SK-N-SH treated with all-trans-retinoic acid at 6 μM for 48 hours (cell line): ENCODE measurements around the gene ZNF680.
"Not testable (repeated sequence)": the region's sequence is repeated elsewhere in the genome, so short reads cannot be mapped to it uniquely, and the experiment has no call there.

Experiments used
- ATAC-seq: fragments of 200-7000 bp; cut with Tn5 transposase; 3 replicates; pipeline ENCODE4 v1.9.1; 2020; ENCODE audit warnings: mild to moderate bottlenecking, moderate library complexity
- ARNTL ChIP-seq: fragments of 450-650 bp; formaldehyde crosslinking; IDR thresholded peaks from 2 replicates; pipeline ENCODE4 v1.5.0; 2020; ENCODE audit warnings: low read depth, mild to moderate bottlenecking, moderate library complexity, borderline replicate concordance
- BACH2 ChIP-seq: fragments of 250-450 bp; sonication (Bioruptor Pico); IDR thresholded peaks from 2 replicates; pipeline ENCODE4 v1.9.0; 2021; ENCODE audit warnings: mild to moderate bottlenecking, borderline replicate concordance
- CSDC2 ChIP-seq: fragments of 250-450 bp; sonication (Bioruptor Pico); IDR thresholded peaks from 2 replicates; pipeline ENCODE4 v1.5.0; 2020; ENCODE audit warnings: mild to moderate bottlenecking, moderate library complexity
- CSRNP3 ChIP-seq: fragments of 250-450 bp; sonication (Bioruptor Pico); IDR thresholded peaks from 2 replicates; pipeline ENCODE4 v1.5.1; 2021; ENCODE audit warnings: mild to moderate bottlenecking, moderate library complexity
- ESRRG ChIP-seq: fragments of 250-450 bp; sonication (Bioruptor Pico); IDR thresholded peaks from 2 replicates; pipeline ENCODE4 v1.6.1; 2021; ENCODE audit warnings: mild to moderate bottlenecking
- GLIS3 ChIP-seq: fragments of 250-450 bp; sonication (Bioruptor Pico); IDR thresholded peaks from 2 replicates; pipeline ENCODE4 v1.5.0; 2020; ENCODE audit warnings: mild to moderate bottlenecking, moderate library complexity
- ISL1 ChIP-seq: fragments of 250-450 bp; sonication (Bioruptor Pico); IDR thresholded peaks from 2 replicates; pipeline ENCODE4 v2.1.2; 2022; ENCODE audit warnings: mild to moderate bottlenecking, moderate library complexity
- OSR1 ChIP-seq: fragments of 250-450 bp; sonication (Bioruptor Pico); IDR thresholded peaks from 2 replicates; pipeline ENCODE4 v1.8.0; 2022; ENCODE audit warnings: moderate library complexity, mild to moderate bottlenecking, inconsistent platforms
- PATZ1 ChIP-seq: fragments of 250-450 bp; sonication (Bioruptor Pico); IDR thresholded peaks from 2 replicates; pipeline ENCODE4 v1.8.0; 2020; ENCODE audit warnings: mild to moderate bottlenecking, moderate library complexity, borderline replicate concordance
- POU6F1 ChIP-seq: fragments of 250-450 bp; sonication (Bioruptor Pico); IDR thresholded peaks from 2 replicates; pipeline ENCODE4 v1.8.0; 2021; ENCODE audit warnings: low read depth, mild to moderate bottlenecking, moderate library complexity, borderline replicate concordance
- PPARA ChIP-seq: fragments of 250-450 bp; sonication (Bioruptor Pico); IDR thresholded peaks from 2 replicates; pipeline ENCODE4 v1.5.0; 2020; ENCODE audit warnings: mild to moderate bottlenecking, borderline replicate concordance
- RARB ChIP-seq: fragments of 250-450 bp; sonication (Bioruptor Pico); IDR thresholded peaks from 2 replicates; pipeline ENCODE4 v1.8.0; 2021; ENCODE audit warnings: mild to moderate bottlenecking, moderate library complexity
- SNAI2 ChIP-seq: fragments of 250-450 bp; sonication (Bioruptor Pico); IDR thresholded peaks from 2 replicates; pipeline ENCODE4 v1.5.0; 2020; ENCODE audit warnings: mild to moderate bottlenecking, moderate library complexity
- TCF4 ChIP-seq: fragments of 250-450 bp; sonication (Bioruptor Pico); IDR thresholded peaks from 2 replicates; pipeline ENCODE4 v1.8.0; 2021; ENCODE audit warnings: mild to moderate bottlenecking, moderate library complexity, borderline replicate concordance
- TOX ChIP-seq: fragments of 250-450 bp; sonication (Bioruptor Pico); IDR thresholded peaks from 2 replicates; pipeline ENCODE4 v1.8.0; 2021; ENCODE audit warnings: mild to moderate bottlenecking, moderate library complexity, borderline replicate concordance
- ZC3H10 ChIP-seq: fragments of 250-450 bp; sonication (Bioruptor Pico); IDR thresholded peaks from 2 replicates; pipeline ENCODE4 v1.5.1; 2021; ENCODE audit warnings: mild to moderate bottlenecking, moderate library complexity
- ZFP3 ChIP-seq: fragments of 250-450 bp; sonication (Bioruptor Pico); IDR thresholded peaks from 2 replicates; pipeline ENCODE4 v1.5.0; 2020; ENCODE audit warnings: mild to moderate bottlenecking, moderate library complexity
- ZFP30 ChIP-seq: fragments of 450-650 bp; formaldehyde crosslinking; IDR thresholded peaks from 2 replicates; pipeline ENCODE4 v1.5.0; 2022; ENCODE audit warnings: mild to moderate bottlenecking, moderate library complexity
- ZNF565 ChIP-seq: fragments of 450-650 bp; formaldehyde crosslinking; conservative IDR thresholded peaks from 2 replicates; pipeline ENCODE4 v1.5.0; 2020; ENCODE audit warnings: low read depth, mild to moderate bottlenecking, moderate library complexity
- ZNF70 ChIP-seq: fragments of 450-650 bp; formaldehyde crosslinking; IDR thresholded peaks from 2 replicates; pipeline ENCODE4 v1.5.0; 2020; ENCODE audit warnings: mild to moderate bottlenecking, moderate library complexity
- ZNF8 ChIP-seq: fragments of 450-650 bp; formaldehyde crosslinking; IDR thresholded peaks from 2 replicates; pipeline ENCODE4 v1.5.0; 2020; ENCODE audit warnings: mild to moderate bottlenecking, moderate library complexity
- TF ChIP-seq, protein P1 (sequence below): fragments of 250-450 bp; sonication (Bioruptor Pico); IDR thresholded peaks from 2 replicates; pipeline ENCODE4 v1.5.0; 2020; ENCODE audit warnings: mild to moderate bottlenecking, moderate library complexity

ZNF680 gene

GRCh38 chr7:64557601-64558322 is 5.1 kb downstream of the ZNF680 start:
- no peak for TF ChIP-seq ZC3H10 (CRISPR knock-in tag)
- no peak for TF ChIP-seq ZNF565
- no peak for TF ChIP-seq ZNF8 (CRISPR knock-in tag)
- no peak for TF ChIP-seq ZNF70
- TF ChIP-seq POU6F1: no peak
- no peak for TF ChIP-seq OSR1 (CRISPR knock-in tag)
- no peak for TF ChIP-seq PATZ1
- TF ChIP-seq CSDC2: no peak
- TF ChIP-seq BACH2 (CRISPR knock-in tag): no peak
- no peak for TF ChIP-seq RARB
- no peak for TF ChIP-seq GLIS3 (CRISPR knock-in tag)
- no peak for TF ChIP-seq TOX (CRISPR knock-in tag)
- no peak for TF ChIP-seq ISL1 (CRISPR knock-in tag)
- no peak for TF ChIP-seq ESRRG (CRISPR knock-in tag)
- TF ChIP-seq TCF4 (CRISPR knock-in tag): no peak
- no peak for TF ChIP-seq ZFP30 (CRISPR knock-in tag)
- TF ChIP-seq CSRNP3 (CRISPR knock-in tag): no peak
- no peak for TF ChIP-seq ARNTL (CRISPR knock-in tag)
- no peak for TF ChIP-seq SNAI2 (CRISPR knock-in tag)
- no peak for ATAC-seq

DNA sequence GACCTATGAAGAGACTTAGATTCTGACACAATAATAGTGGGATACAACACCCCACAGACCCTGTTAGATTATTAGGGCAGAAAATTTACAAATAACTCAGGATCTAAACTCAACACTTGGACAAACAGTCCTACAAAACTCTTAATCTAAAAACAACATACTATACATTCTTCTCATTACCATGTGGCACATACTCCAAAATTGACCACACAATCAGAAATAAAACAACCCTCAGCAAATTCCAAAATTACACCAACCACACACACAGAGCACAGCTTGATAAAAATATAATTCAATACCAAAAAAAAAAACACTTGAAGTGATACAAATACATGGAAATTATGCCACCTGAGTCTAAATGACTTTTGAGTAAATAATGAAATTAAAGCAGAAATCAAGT is 7.8 kb downstream of the ZNF680 start:
- TF ChIP-seq GLIS3 (CRISPR knock-in tag): no peak
- TF ChIP-seq TCF4 (CRISPR knock-in tag): no peak
- no peak for TF ChIP-seq ZFP3 (CRISPR knock-in tag)
- TF ChIP-seq TOX (CRISPR knock-in tag): no peak
- TF ChIP-seq ESRRG (CRISPR knock-in tag): no peak
- TF ChIP-seq, protein P1, sequence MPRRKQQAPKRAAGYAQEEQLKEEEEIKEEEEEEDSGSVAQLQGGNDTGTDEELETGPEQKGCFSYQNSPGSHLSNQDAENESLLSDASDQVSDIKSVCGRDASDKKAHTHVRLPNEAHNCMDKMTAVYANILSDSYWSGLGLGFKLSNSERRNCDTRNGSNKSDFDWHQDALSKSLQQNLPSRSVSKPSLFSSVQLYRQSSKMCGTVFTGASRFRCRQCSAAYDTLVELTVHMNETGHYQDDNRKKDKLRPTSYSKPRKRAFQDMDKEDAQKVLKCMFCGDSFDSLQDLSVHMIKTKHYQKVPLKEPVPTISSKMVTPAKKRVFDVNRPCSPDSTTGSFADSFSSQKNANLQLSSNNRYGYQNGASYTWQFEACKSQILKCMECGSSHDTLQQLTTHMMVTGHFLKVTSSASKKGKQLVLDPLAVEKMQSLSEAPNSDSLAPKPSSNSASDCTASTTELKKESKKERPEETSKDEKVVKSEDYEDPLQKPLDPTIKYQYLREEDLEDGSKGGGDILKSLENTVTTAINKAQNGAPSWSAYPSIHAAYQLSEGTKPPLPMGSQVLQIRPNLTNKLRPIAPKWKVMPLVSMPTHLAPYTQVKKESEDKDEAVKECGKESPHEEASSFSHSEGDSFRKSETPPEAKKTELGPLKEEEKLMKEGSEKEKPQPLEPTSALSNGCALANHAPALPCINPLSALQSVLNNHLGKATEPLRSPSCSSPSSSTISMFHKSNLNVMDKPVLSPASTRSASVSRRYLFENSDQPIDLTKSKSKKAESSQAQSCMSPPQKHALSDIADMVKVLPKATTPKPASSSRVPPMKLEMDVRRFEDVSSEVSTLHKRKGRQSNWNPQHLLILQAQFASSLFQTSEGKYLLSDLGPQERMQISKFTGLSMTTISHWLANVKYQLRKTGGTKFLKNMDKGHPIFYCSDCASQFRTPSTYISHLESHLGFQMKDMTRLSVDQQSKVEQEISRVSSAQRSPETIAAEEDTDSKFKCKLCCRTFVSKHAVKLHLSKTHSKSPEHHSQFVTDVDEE (CRISPR knock-in tag): no peak
- no peak for TF ChIP-seq PPARA (CRISPR knock-in tag)
- no peak for TF ChIP-seq BACH2 (CRISPR knock-in tag)
- TF ChIP-seq ARNTL (CRISPR knock-in tag): no peak
- no peak for TF ChIP-seq CSDC2
- no peak for TF ChIP-seq SNAI2 (CRISPR knock-in tag)
- TF ChIP-seq CSRNP3 (CRISPR knock-in tag): no peak
- no peak for TF ChIP-seq ZNF565
- no peak for TF ChIP-seq RARB
- no peak for TF ChIP-seq OSR1 (CRISPR knock-in tag)
- TF ChIP-seq ZFP30 (CRISPR knock-in tag): no peak
- no peak for TF ChIP-seq PATZ1
- TF ChIP-seq ZC3H10 (CRISPR knock-in tag): no peak
- no peak for TF ChIP-seq POU6F1
- TF ChIP-seq, all 23 proteins: peak for 0
- no peak for ATAC-seq

- ATAC-seq: not testable (repeated sequence)
Measured at GRCh38 chr7:64554188-64554587, 8.7 kb downstream of the ZNF680 start.
